ENCODE results near the gene NRCAM. TPM values are rescaled to one million over a fixed set of nuclear protein-coding genes. Genes with fewer than 3 reads are reported as not detected.
A peak's percentile ranks its signal among the peaks of the same experiment; 100 is the strongest.

Gene NRCAM
- total and polyA plus RNA-seq, 2 of the 13 experiments (the other 11 are each of a cell fraction or from before 2014, with no cell fraction given): 0.31 to 0.33 TPM

- peak; percentile 89 to 99 for TF ChIP-seq MAFK (conservative IDR thresholded peaks at IDR 0.05 in 1 of 2, IDR thresholded peaks at IDR 0.05 in 1 of 2; ENCODE audit: low read length in 2 of 2)
- TF ChIP-seq, protein P1, sequence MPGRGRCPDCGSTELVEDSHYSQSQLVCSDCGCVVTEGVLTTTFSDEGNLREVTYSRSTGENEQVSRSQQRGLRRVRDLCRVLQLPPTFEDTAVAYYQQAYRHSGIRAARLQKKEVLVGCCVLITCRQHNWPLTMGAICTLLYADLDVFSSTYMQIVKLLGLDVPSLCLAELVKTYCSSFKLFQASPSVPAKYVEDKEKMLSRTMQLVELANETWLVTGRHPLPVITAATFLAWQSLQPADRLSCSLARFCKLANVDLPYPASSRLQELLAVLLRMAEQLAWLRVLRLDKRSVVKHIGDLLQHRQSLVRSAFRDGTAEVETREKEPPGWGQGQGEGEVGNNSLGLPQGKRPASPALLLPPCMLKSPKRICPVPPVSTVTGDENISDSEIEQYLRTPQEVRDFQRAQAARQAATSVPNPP (CRISPR knock-in tag; IDR thresholded peaks at IDR 0.05): no peak
- no peak; the same call in 1 of the 2 replicates for TF ChIP-seq IRF2 (CRISPR knock-in tag; IDR thresholded peaks at IDR 0.05)
- TF ChIP-seq IKZF5 (CRISPR knock-in tag; IDR thresholded peaks at IDR 0.05): 0 out of 2 replicates have a peak, but pooled peaks have one; percentile 36
- no peak for TF ChIP-seq FOXJ3 (CRISPR knock-in tag; IDR thresholded peaks at IDR 0.05; ENCODE audit: borderline replicate concordance)
- peak; percentile 50 for TF ChIP-seq CTCF (CRISPR knock-in tag; IDR thresholded peaks at IDR 0.05)
- TF ChIP-seq POLR2G (IDR thresholded peaks at IDR 0.05; ENCODE audit: low read depth, low read length): no peak
- TF ChIP-seq, protein P2, sequence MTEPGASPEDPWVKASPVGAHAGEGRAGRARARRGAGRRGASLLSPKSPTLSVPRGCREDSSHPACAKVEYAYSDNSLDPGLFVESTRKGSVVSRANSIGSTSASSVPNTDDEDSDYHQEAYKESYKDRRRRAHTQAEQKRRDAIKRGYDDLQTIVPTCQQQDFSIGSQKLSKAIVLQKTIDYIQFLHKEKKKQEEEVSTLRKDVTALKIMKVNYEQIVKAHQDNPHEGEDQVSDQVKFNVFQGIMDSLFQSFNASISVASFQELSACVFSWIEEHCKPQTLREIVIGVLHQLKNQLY (CRISPR knock-in tag; IDR thresholded peaks at IDR 0.05): no peak
- TF ChIP-seq SMYD3 (CRISPR knock-in tag; IDR thresholded peaks at IDR 0.05): no peak
- no peak for TF ChIP-seq ZNF317 (CRISPR knock-in tag; IDR thresholded peaks at IDR 0.05)
- TF ChIP-seq SALL1 (CRISPR knock-in tag; IDR thresholded peaks at IDR 0.05): peak; percentile 34; the same call in 1 of the 2 replicates
- peak; percentile 62; the same call in 1 of the 2 replicates for TF ChIP-seq SAP130 (CRISPR knock-in tag; IDR thresholded peaks at IDR 0.05; ENCODE audit: low read depth)
- TF ChIP-seq, protein P3, sequence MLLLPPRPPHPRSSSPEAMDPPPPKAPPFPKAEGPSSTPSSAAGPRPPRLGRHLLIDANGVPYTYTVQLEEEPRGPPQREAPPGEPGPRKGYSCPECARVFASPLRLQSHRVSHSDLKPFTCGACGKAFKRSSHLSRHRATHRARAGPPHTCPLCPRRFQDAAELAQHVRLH (CRISPR knock-in tag; IDR thresholded peaks at IDR 0.05; ENCODE audit: borderline replicate concordance, low read depth): no peak
- TF ChIP-seq ZNF614 (CRISPR knock-in tag; IDR thresholded peaks at IDR 0.05; ENCODE audit: borderline replicate concordance): no peak
- TF ChIP-seq ZNF576 (CRISPR knock-in tag; IDR thresholded peaks at IDR 0.05): no peak
- TF ChIP-seq, protein P4, sequence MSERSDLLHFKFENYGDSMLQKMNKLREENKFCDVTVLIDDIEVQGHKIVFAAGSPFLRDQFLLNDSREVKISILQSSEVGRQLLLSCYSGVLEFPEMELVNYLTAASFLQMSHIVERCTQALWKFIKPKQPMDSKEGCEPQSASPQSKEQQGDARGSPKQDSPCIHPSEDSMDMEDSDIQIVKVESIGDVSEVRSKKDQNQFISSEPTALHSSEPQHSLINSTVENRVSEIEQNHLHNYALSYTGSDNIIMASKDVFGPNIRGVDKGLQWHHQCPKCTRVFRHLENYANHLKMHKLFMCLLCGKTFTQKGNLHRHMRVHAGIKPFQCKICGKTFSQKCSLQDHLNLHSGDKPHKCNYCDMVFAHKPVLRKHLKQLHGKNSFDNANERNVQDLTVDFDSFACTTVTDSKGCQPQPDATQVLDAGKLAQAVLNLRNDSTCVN (CRISPR knock-in tag; IDR thresholded peaks at IDR 0.05; ENCODE audit: borderline replicate concordance): no peak
- no peak for TF ChIP-seq ATF7-NPFF (CRISPR knock-in tag; IDR thresholded peaks at IDR 0.05; ENCODE audit: low read depth)
- no peak for TF ChIP-seq ZNF660 (CRISPR knock-in tag; IDR thresholded peaks at IDR 0.05; ENCODE audit: borderline replicate concordance, low read depth)
- TF ChIP-seq MAFF (IDR thresholded peaks at IDR 0.05; ENCODE audit: low read depth, low read length): peak; percentile 95
- TF ChIP-seq, protein P5, sequence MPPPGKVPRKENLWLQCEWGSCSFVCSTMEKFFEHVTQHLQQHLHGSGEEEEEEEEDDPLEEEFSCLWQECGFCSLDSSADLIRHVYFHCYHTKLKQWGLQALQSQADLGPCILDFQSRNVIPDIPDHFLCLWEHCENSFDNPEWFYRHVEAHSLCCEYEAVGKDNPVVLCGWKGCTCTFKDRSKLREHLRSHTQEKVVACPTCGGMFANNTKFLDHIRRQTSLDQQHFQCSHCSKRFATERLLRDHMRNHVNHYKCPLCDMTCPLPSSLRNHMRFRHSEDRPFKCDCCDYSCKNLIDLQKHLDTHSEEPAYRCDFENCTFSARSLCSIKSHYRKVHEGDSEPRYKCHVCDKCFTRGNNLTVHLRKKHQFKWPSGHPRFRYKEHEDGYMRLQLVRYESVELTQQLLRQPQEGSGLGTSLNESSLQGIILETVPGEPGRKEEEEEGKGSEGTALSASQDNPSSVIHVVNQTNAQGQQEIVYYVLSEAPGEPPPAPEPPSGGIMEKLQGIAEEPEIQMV (CRISPR knock-in tag; IDR thresholded peaks at IDR 0.05; ENCODE audit: low read depth): no peak
Measured at GRCh38 chr7:108246227-108246837, 209.9 kb downstream of the NRCAM start (continued).

Measured in HepG2 (cell line).